Measurements from ENCODE around the gene MARS2. TPM values are rescaled to one million over a fixed set of nuclear protein-coding genes. Genes with fewer than 3 reads are reported as not detected.
A peak's percentile ranks its signal among the peaks of the same experiment; 100 is the strongest.
"Not testable (repeated sequence)": the region's sequence is repeated elsewhere in the genome, so short reads cannot be mapped to it uniquely, and the experiment has no call there.

Gene MARS2
- total RNA-seq, 1 experiment from 2014 or later: 26.5 TPM

- not testable (repeated sequence) for H3K27me3 ChIP-seq (ENCODE audit: control insufficient read depth, insufficient read depth, low read length); H3K36me3 ChIP-seq (replicated peaks; ENCODE audit: control insufficient read depth, insufficient read depth, low read length); H3K4me3 ChIP-seq (ENCODE audit: insufficient read depth, low read depth, low read length); DNase-seq
These were observed 10.0 kb upstream of the MARS2 start for GRCh38 chr2:197695206-197695605.

GRCh38 chr2:197695971-197696370 is 9.2 kb upstream of the MARS2 start:
- H3K4me3 ChIP-seq (ENCODE audit: insufficient read depth, low read depth, low read length); DNase-seq: not testable (repeated sequence)

GRCh38 chr2:197696571-197696970 is 8.6 kb upstream of the MARS2 start:
- not testable (repeated sequence) for H3K36me3 ChIP-seq (replicated peaks; ENCODE audit: control insufficient read depth, insufficient read depth, low read length)

More at GRCh38 chr2:197695971-197696370, 9.2 kb upstream of the MARS2 start:
- H3K36me3 ChIP-seq (replicated peaks; ENCODE audit: control insufficient read depth, insufficient read depth, low read length); H3K27me3 ChIP-seq (ENCODE audit: control insufficient read depth, insufficient read depth, low read length): not testable (repeated sequence)

GRCh38 chr2:197699724-197700123 is 5.4 kb upstream of the MARS2 start:
- H3K27me3 ChIP-seq (ENCODE audit: control insufficient read depth, insufficient read depth, low read length); H3K36me3 ChIP-seq (replicated peaks; ENCODE audit: control insufficient read depth, insufficient read depth, low read length); H3K4me3 ChIP-seq (ENCODE audit: insufficient read depth, low read depth, low read length); DNase-seq: not testable (repeated sequence)

More at GRCh38 chr2:197696571-197696970, 8.6 kb upstream of the MARS2 start:
- H3K4me3 ChIP-seq (ENCODE audit: insufficient read depth, low read depth, low read length); DNase-seq; H3K27me3 ChIP-seq (ENCODE audit: control insufficient read depth, insufficient read depth, low read length): not testable (repeated sequence)

GRCh38 chr2:197700960-197701359 is 4.2 kb upstream of the MARS2 start:
- H3K36me3 ChIP-seq (replicated peaks; ENCODE audit: control insufficient read depth, insufficient read depth, low read length): no peaks in the 10 kb centered on the region
- no peaks in the 10 kb centered on the region for H3K27me3 ChIP-seq (ENCODE audit: control insufficient read depth, insufficient read depth, low read length)
- no peak for DNase-seq
- H3K4me3 ChIP-seq (ENCODE audit: insufficient read depth, low read depth, low read length): no peak overlapping the region

GRCh38 chr2:197704434-197705120 is 592 bp upstream of the MARS2 start:
- peak overlapping the region; percentile 34 for H3K4me3 ChIP-seq (ENCODE audit: insufficient read depth, low read depth, low read length)
- no peaks in the 10 kb centered on the region for H3K36me3 ChIP-seq (replicated peaks; ENCODE audit: control insufficient read depth, insufficient read depth, low read length)
- H3K27me3 ChIP-seq (ENCODE audit: control insufficient read depth, insufficient read depth, low read length): no peaks in the 10 kb centered on the region
- DNase-seq: no peak

GRCh38 chr2:197705912-197706838 is 1.0 kb downstream of the MARS2 start:
- peak; percentile 13 for DNase-seq
- no peaks in the 10 kb centered on the region; the same call in 1 of the 2 replicates for H3K36me3 ChIP-seq (replicated peaks; ENCODE audit: control insufficient read depth, insufficient read depth, low read length)
- peak overlapping the region; percentile 90 for H3K4me3 ChIP-seq (ENCODE audit: insufficient read depth, low read depth, low read length)
- no peaks in the 10 kb centered on the region for H3K27me3 ChIP-seq (ENCODE audit: control insufficient read depth, insufficient read depth, low read length)

- Histone ChIP-seq H3K27me3 (ENCODE audit: control insufficient read depth, insufficient read depth, low read length) (no peaks in the 10 kb centered on the region), H3K36me3 (replicated peaks; ENCODE audit: control insufficient read depth, insufficient read depth, low read length) (peaks cover 4% of the 10 kb centered on the region), H3K4me3 (ENCODE audit: insufficient read depth, low read depth, low read length) (peak overlapping the region; percentile 90)
- no peak for DNase-seq
These were observed 1.7 kb downstream of the MARS2 start for GRCh38 chr2:197706839-197707207.

- Histone ChIP-seq H3K36me3 (replicated peaks; ENCODE audit: control insufficient read depth, insufficient read depth, low read length) (peaks cover 4% of the 10 kb centered on the region), H3K27me3 (ENCODE audit: control insufficient read depth, insufficient read depth, low read length) (no peaks in the 10 kb centered on the region), H3K4me3 (ENCODE audit: insufficient read depth, low read depth, low read length) (peak overlapping the region; percentile 90)
- peak; percentile 34 for DNase-seq
These were observed 2.4 kb downstream of the MARS2 start for GRCh38 chr2:197707316-197708213.

GRCh38 chr2:197708331-197708730 is 3.2 kb downstream of the MARS2 start:
- no peak overlapping the region for H3K4me3 ChIP-seq (ENCODE audit: insufficient read depth, low read depth, low read length)
- H3K36me3 ChIP-seq (replicated peaks; ENCODE audit: control insufficient read depth, insufficient read depth, low read length): peaks cover 4% of the 10 kb centered on the region
- no peak for DNase-seq
- H3K27me3 ChIP-seq (ENCODE audit: control insufficient read depth, insufficient read depth, low read length): no peaks in the 10 kb centered on the region

GRCh38 chr2:197709140-197709539 is 4.0 kb downstream of the MARS2 start:
- not testable (repeated sequence) for H3K36me3 ChIP-seq (replicated peaks; ENCODE audit: control insufficient read depth, insufficient read depth, low read length); H3K4me3 ChIP-seq (ENCODE audit: insufficient read depth, low read depth, low read length); H3K27me3 ChIP-seq (ENCODE audit: control insufficient read depth, insufficient read depth, low read length); DNase-seq

- H3K4me3 ChIP-seq (ENCODE audit: insufficient read depth, low read depth, low read length): no peak overlapping the region
- H3K27me3 ChIP-seq (ENCODE audit: control insufficient read depth, insufficient read depth, low read length): no peaks in the 10 kb centered on the region
- DNase-seq: no peak
- H3K36me3 ChIP-seq (replicated peaks; ENCODE audit: control insufficient read depth, insufficient read depth, low read length): peaks cover 4% of the 10 kb centered on the region
These were observed 5.4 kb downstream of the MARS2 start for GRCh38 chr2:197710424-197711042.

GRCh38 chr2:197711578-197711977 is 6.4 kb downstream of the MARS2 start:
- Histone ChIP-seq H3K4me3 (ENCODE audit: insufficient read depth, low read depth, low read length) (no peak overlapping the region), H3K27me3 (ENCODE audit: control insufficient read depth, insufficient read depth, low read length) (no peaks in the 10 kb centered on the region), H3K36me3 (replicated peaks; ENCODE audit: control insufficient read depth, insufficient read depth, low read length) (peaks cover 4% of the 10 kb centered on the region)
- no peak for DNase-seq

GRCh38 chr2:197713271-197713670 is 8.1 kb downstream of the MARS2 start:
- no peak for DNase-seq
- H3K4me3 ChIP-seq (ENCODE audit: insufficient read depth, low read depth, low read length): no peak overlapping the region

More at GRCh38 chr2:197713271-197713670, 8.1 kb downstream of the MARS2 start:
- Histone ChIP-seq H3K27me3 (ENCODE audit: control insufficient read depth, insufficient read depth, low read length) (no peaks in the 10 kb centered on the region), H3K36me3 (replicated peaks; ENCODE audit: control insufficient read depth, insufficient read depth, low read length) (peaks cover 4% of the 10 kb centered on the region)
